SIG-M5 (cell line): ENCODE data around the gene NCOA1.
"Not testable (repeated sequence)": the region's sequence is repeated elsewhere in the genome, so short reads cannot be mapped to it uniquely, and the experiment has no call there.

Experiments used
- DNase-seq: peaks from one replicate; lab custom pipeline; 2025; lab: John Stamatoyannopoulos, UW

NCOA1 gene

GRCh38 chr2:24577481-24577880 is 86.4 kb downstream of the NCOA1 start:
- no peak for DNase-seq

GRCh38 chr2:24579053-24579803 is 88.2 kb downstream of the NCOA1 start:
- DNase-seq, result no peak

DNA sequence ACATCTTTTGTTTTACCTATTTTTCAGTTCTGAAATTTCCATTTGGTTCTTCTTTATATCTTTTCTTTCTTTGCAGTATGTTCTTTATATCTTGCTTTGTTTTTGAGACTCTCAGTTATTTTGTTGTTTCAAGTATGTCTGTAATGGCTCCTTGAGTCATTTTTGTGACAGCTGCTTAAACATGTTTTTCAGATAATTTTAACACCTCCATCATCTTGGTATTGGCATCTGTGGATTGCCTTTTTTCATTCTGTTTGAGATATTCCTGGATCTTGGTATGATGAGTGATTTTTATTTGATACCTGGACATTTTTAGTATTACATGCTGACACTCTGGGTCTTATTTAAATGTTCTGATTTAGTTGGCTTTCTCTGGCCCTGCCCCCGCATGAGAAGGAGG is 89.5 kb downstream of the NCOA1 start:
- no peak for DNase-seq

GRCh38 chr2:24581971-24582370 is 90.9 kb downstream of the NCOA1 start:
- DNase-seq, result not testable (repeated sequence)

GRCh38 chr2:24586955-24587354 is 95.9 kb downstream of the NCOA1 start:
- DNase-seq, result no peak

GRCh38 chr2:24588294-24588693 is 97.2 kb downstream of the NCOA1 start:
- DNase-seq, result no peak

DNA sequence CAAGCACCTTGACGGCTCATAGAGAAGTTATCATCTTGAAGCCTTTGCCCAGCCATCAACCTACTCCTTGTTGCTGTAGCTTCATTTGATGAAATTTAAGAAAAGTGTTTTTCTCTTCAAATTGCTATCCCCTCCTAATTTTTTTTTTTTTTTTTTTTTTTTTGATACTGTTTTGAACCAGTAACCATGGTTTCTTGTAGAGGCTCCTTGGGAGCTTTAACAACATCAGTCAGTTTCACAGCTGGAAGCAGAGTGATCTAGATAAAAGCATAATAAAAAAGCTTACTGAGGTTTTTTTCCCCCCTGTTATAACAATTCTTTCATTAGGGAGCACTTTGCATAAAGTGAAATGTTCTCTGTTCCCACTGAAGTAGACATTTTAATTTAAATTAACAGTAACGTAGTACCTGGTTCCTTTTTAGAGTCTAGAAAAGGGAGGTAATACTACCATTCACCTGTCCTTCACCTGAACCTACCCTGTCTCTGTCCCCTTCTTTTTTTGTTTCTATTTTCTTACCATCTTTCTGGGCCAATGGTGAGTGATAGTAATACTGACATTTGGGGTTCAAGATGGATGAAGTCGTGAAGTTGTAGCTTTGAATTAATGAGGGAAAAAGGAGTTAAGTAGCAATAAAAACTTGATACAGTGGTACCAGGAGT is 101.5 kb downstream of the NCOA1 start:
- no peak for DNase-seq

GRCh38 chr2:24594283-24594682 is 103.2 kb downstream of the NCOA1 start:
- no peak for DNase-seq

DNA sequence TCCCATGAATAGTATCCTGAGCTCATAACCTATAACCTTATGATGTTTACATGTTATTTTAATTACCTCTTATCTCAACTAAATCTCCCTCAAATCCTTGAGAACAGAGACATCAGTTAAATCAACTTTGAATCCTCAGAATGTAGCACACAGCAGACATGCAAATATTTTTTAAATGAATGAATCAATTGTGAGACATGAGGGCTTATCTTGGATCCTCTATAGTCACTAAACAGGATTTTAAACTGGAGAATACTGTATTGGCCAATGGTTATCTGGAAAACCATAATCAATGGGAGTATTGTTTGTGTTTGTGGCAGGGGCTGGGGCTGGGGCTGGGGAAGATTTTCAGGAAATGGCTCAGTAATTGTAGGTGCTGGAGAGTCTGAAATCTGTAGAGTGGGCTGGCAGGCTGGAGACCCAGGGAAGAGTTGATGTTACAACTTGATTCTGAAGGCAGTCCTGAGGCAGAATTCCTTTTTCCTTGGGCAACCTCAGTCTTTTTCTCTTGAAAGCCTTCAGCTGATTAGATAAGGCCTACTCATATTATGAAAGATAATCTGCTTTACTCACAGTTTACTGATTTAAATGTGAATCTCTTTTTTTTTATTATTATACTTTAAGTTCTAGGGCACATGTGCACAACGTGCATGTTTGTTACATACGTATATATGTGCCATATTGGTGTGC is 106.3 kb downstream of the NCOA1 start:
- DNase-seq, result no peak

GRCh38 chr2:24600140-24600539 is 109.1 kb downstream of the NCOA1 start:
- DNase-seq, result not testable (repeated sequence)

DNA sequence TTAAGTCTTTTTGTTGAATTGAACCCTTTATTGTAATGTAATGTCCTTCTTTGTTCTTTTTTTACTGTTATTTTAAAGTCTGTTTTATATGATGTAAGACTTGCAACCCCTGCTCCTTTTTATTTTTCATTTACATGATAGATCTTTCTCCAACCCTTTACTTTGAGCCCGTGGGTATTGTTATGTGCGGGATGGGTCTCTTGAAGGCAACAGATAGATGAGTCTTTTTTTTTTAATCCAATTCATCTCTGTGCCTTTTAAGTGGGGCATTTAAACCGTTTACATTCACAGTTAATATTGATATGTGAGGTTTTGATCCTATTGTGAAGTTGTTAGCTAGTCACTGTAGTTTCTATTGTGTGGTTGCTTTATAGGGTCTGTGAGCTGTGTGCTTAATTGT is 120.6 kb downstream of the NCOA1 start:
- no peak for DNase-seq

GRCh38 chr2:24613154-24613814 is 122.2 kb downstream of the NCOA1 start:
- no peak for DNase-seq

GRCh38 chr2:24616616-24617015 is 125.6 kb downstream of the NCOA1 start:
- DNase-seq, result no peak

DNA sequence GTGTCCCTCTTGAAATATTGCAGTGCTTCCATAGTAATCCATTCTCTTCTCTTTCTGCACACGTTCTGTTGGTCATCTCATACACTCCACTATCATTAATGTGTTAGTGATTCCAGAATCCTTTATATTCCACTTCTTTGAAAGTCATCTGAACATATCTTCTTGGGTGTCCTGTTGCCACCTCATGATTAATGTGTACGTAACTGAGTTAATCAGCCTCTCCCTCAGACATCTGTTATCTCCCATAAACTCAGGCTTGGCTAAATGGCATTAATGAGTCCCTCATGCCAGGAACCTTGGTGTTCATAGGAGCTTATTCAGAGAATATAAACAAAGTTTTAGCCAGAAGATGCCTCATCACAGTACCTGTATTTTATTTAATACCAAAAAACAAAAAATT is 126.4 kb downstream of the NCOA1 start:
- DNase-seq, result no peak

DNA sequence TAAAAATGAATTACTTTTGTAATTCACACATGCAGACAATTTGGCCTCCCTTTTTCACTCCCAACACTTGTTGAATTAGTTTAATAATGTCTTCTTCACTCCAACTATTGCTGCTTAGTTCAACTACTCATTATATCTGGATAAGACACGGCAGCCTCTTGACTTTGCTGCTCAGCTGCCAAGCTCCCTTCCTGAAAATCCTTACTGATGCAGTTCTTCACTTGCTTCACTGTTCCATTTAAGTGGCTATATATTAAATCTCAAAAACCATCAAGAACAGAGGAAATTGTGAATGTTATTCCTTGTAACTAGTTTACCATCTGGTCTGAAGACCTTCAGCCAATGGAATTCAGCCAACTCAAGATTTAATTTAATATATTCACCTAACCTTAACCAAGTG is 127.1 kb downstream of the NCOA1 start:
- no peak for DNase-seq

GRCh38 chr2:24618680-24619079 is 127.6 kb downstream of the NCOA1 start:
- DNase-seq, result no peak

- no peak for DNase-seq
Observed at GRCh38 chr2:24620936-24621335, 129.9 kb downstream of the NCOA1 start.

- DNase-seq, result no peak
Observed at GRCh38 chr2:24621779-24622538, 130.9 kb downstream of the NCOA1 start.

DNA sequence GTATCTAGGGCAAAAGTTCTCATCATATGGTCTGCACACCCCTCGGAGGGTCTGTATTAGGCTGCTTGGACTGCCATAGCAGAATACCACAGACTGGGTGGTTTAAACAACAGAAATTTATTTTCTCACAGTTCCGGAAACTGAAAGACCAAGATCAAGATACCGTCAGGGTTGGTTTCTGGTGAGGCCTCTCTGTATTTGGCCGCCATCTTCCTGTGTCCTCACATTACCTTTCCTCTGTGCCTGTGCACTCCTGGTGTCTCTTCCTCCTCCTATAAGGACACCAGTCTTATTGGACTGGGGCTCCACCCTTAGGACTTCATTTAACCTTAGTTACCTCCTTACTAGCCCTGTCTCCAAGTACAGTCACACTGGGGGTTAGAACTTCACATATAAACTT is 132.5 kb downstream of the NCOA1 start:
- DNase-seq, result no peak

GRCh38 chr2:24625728-24626127 is 134.7 kb downstream of the NCOA1 start:
- no peak for DNase-seq

GRCh38 chr2:24626131-24626530 is 135.1 kb downstream of the NCOA1 start:
- DNase-seq, result no peak

- DNase-seq, result no peak
Observed at GRCh38 chr2:24628746-24629145, 137.7 kb downstream of the NCOA1 start.
